ENCODE measurements around the gene RAPSN. TPM values are rescaled to one million over a fixed set of nuclear protein-coding genes. Genes with fewer than 3 reads are reported as not detected.

Gene RAPSN
- total RNA-seq, 1 donor from 2014 or later, result 0.39 TPM

GRCh38 chr11:47393163-47394049, 55.5 kb downstream of the RAPSN start:
- Mint-ChIP-seq H3K27me3 (no peaks in the 10 kb centered on the region), H3K27ac (no peak overlapping the region), H3K4me1 (ENCODE audit: unreplicated experiment) (no peaks in the 10 kb centered on the region), H3K9me3 (no peaks in the 10 kb centered on the region), H3K36me3 (no peaks in the 10 kb centered on the region), H3K4me3 (no peak overlapping the region)
- no peak for DNase-seq (ENCODE audit: extremely low spot score, unreplicated experiment)
- no peak for TF ChIP-seq CTCF (conservative IDR thresholded peaks at IDR 0.05)

- H3K9me3 Mint-ChIP-seq, result no peaks in the 10 kb centered on the region
- no peaks in the 10 kb centered on the region for H3K27me3 Mint-ChIP-seq
- H3K27ac Mint-ChIP-seq, result no peak overlapping the region
- no peaks in the 10 kb centered on the region for H3K36me3 Mint-ChIP-seq
- H3K4me1 Mint-ChIP-seq (ENCODE audit: unreplicated experiment), result no peaks in the 10 kb centered on the region
- TF ChIP-seq CTCF (conservative IDR thresholded peaks at IDR 0.05), result no peak
- H3K4me3 Mint-ChIP-seq, result no peak overlapping the region
- DNase-seq (ENCODE audit: extremely low spot score, unreplicated experiment), result no peak
Observed at GRCh38 chr11:47392546-47393162, 56.3 kb downstream of the RAPSN start.

GRCh38 chr11:47391711-47392432, 57.1 kb downstream of the RAPSN start:
- no peak for TF ChIP-seq CTCF (conservative IDR thresholded peaks at IDR 0.05)
- no peak for DNase-seq (ENCODE audit: extremely low spot score, unreplicated experiment)
- Mint-ChIP-seq H3K27me3 (no peaks in the 10 kb centered on the region), H3K4me1 (ENCODE audit: unreplicated experiment) (no peaks in the 10 kb centered on the region), H3K4me3 (no peak overlapping the region), H3K27ac (no peak overlapping the region), H3K9me3 (no peaks in the 10 kb centered on the region), H3K36me3 (no peaks in the 10 kb centered on the region)

GRCh38 chr11:47391077-47391583, 57.8 kb downstream of the RAPSN start:
- H3K36me3 Mint-ChIP-seq, result no peaks in the 10 kb centered on the region
- no peak overlapping the region for H3K4me3 Mint-ChIP-seq
- no peaks in the 10 kb centered on the region for H3K27me3 Mint-ChIP-seq
- H3K4me1 Mint-ChIP-seq (ENCODE audit: unreplicated experiment), result no peaks in the 10 kb centered on the region
- DNase-seq (ENCODE audit: extremely low spot score, unreplicated experiment), result no peak
- no peak for TF ChIP-seq CTCF (conservative IDR thresholded peaks at IDR 0.05)
- no peak overlapping the region for H3K27ac Mint-ChIP-seq
- no peaks in the 10 kb centered on the region for H3K9me3 Mint-ChIP-seq

GRCh38 chr11:47390422-47390760, 58.5 kb downstream of the RAPSN start:
- no peaks in the 10 kb centered on the region for H3K4me1 Mint-ChIP-seq (ENCODE audit: unreplicated experiment)
- no peaks in the 10 kb centered on the region for H3K36me3 Mint-ChIP-seq
- no peak overlapping the region for H3K27ac Mint-ChIP-seq
- no peaks in the 10 kb centered on the region for H3K9me3 Mint-ChIP-seq
- no peak overlapping the region for H3K4me3 Mint-ChIP-seq
- TF ChIP-seq CTCF (conservative IDR thresholded peaks at IDR 0.05), result no peak
- no peaks in the 10 kb centered on the region for H3K27me3 Mint-ChIP-seq
- DNase-seq (ENCODE audit: extremely low spot score, unreplicated experiment), result no peak
